Activated effector memory CD4-positive, alpha-beta T cell treated with anti-CD3 and anti-CD28 coated beads, Interleukin-2, amount 50 U/mL, for 16 hours (primary cell): Measurements from ENCODE around the gene GLUD1.
"Not testable (repeated sequence)": the region's sequence is repeated elsewhere in the genome, so short reads cannot be mapped to it uniquely, and the experiment has no call there.

Experiments
- DNase-seq: peaks from one replicate; pipeline ENCODE4 v3.0.0-alpha.2; 2020

GLUD1 gene

GRCh38 chr10:87089746-87090145, 4.9 kb downstream of the GLUD1 start:
- no peak for DNase-seq

- DNase-seq = no peak
These were observed 9.1 kb downstream of the GLUD1 start for GRCh38 chr10:87085537-87085936.

GRCh38 chr10:87084291-87084782, 10.3 kb downstream of the GLUD1 start:
- DNase-seq = not testable (repeated sequence)

- DNase-seq = peak; percentile 70
These were observed 10.9 kb downstream of the GLUD1 start for GRCh38 chr10:87083576-87084290.

- not testable (repeated sequence) for DNase-seq
These were observed 12.4 kb downstream of the GLUD1 start for GRCh38 chr10:87082219-87082618.

GRCh38 chr10:87081574-87081973, 13.1 kb downstream of the GLUD1 start:
- not testable (repeated sequence) for DNase-seq

- DNase-seq = not testable (repeated sequence)
These were observed 14.0 kb downstream of the GLUD1 start for GRCh38 chr10:87080621-87081020.

GRCh38 chr10:87079106-87079836, 15.4 kb downstream of the GLUD1 start:
- DNase-seq = no peak

GRCh38 chr10:87076421-87076820, 18.2 kb downstream of the GLUD1 start:
- not testable (repeated sequence) for DNase-seq

- DNase-seq = no peak
These were observed 22.2 kb downstream of the GLUD1 start for GRCh38 chr10:87072449-87072848.

- DNase-seq = no peak
These were observed 26.4 kb downstream of the GLUD1 start for GRCh38 chr10:87068281-87068680.

GRCh38 chr10:87066865-87067264, 27.8 kb downstream of the GLUD1 start:
- DNase-seq = no peak

- DNase-seq = no peak
These were observed 28.5 kb downstream of the GLUD1 start for GRCh38 chr10:87066178-87066577.

GRCh38 chr10:87064651-87065050, 30.0 kb downstream of the GLUD1 start:
- DNase-seq = no peak

- DNase-seq = no peak
These were observed 34.2 kb downstream of the GLUD1 start for GRCh38 chr10:87060280-87060928.

- DNase-seq = no peak
These were observed 35.2 kb downstream of the GLUD1 start for GRCh38 chr10:87059401-87059800.

- no peak for DNase-seq
These were observed 36.5 kb downstream of the GLUD1 start for GRCh38 chr10:87058171-87058570.

GRCh38 chr10:87054373-87055295, 40.0 kb downstream of the GLUD1 start:
- DNase-seq = no peak

- no peak for DNase-seq
These were observed 41.0 kb downstream of the GLUD1 start for GRCh38 chr10:87053577-87054181.

GRCh38 chr10:87053111-87053510, 41.5 kb downstream of the GLUD1 start:
- no peak for DNase-seq

- no peak for DNase-seq
These were observed 49.2 kb downstream of the GLUD1 start for GRCh38 chr10:87045434-87045938.

- not testable (repeated sequence) for DNase-seq
These were observed 51.1 kb downstream of the GLUD1 start for GRCh38 chr10:87043579-87043978.
